IPS DF 6.9 (cell line): ENCODE data around the gene CHCHD5.

Source experiments
- DNase-seq: peaks from one replicate; pipeline ENCODE4 v3.0.0-alpha.2; 2013; ENCODE audit warnings: low read depth, low spot score
- H3K27ac ChIP-seq: one replicate; pipeline ENCODE4 v1.5.1; 2013; ENCODE audit warnings: low read length, control low read depth
- H3K27me3 ChIP-seq: 2 replicates; pipeline ENCODE4 v1.6.1; 2013; ENCODE audit warnings: mild to moderate bottlenecking, low read length; ENCODE audit not compliant: control insufficient read depth, insufficient read depth
- H3K36me3 ChIP-seq: 2 replicates; pipeline ENCODE4 v1.6.1; 2013; ENCODE audit warnings: low read length; ENCODE audit not compliant: control insufficient read depth, insufficient read depth
- H3K4me1 ChIP-seq: 2 replicates; pipeline ENCODE4 v1.6.1; 2013; ENCODE audit warnings: low read length; ENCODE audit not compliant: control insufficient read depth, insufficient read depth
- H3K4me3 ChIP-seq: 2 replicates; pipeline ENCODE4 v1.5.1; 2013; ENCODE audit warnings: mild to moderate bottlenecking, low read length
- H3K9me3 ChIP-seq: 2 replicates; pipeline ENCODE4 v1.6.1; 2013; ENCODE audit warnings: low read length, inconsistent platforms; ENCODE audit not compliant: control insufficient read depth, insufficient read depth
- WGBS: extraction: QIAGEN DNeasy Blood & Tissue Kit; methylation state at CpG from one replicate; pipeline ENCODE4 v1.1.7; 2013; ENCODE audit warnings: mixed read lengths, missing lambda C conversion rate; ENCODE audit not compliant: insufficient read length, insufficient coverage; 5-methylcytosine and 5-hydroxymethylcytosine counted together

The CHCHD5 gene

DNA sequence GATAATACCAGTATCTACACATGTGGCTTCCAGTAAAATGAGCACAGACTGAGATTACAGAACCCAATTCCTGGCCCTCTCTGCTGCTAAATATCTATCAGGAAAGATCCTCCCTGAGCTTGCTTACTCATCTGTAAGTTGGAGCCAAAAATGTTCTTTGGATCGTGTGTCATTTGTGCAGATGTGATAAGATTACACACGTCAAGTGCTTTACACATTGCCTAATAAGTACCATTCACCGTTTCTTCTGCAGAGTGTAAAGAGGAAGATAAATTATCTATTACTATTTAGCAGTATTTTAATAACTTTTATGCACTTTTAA lies 38.1 kb downstream of the CHCHD5 start:
- Histone ChIP-seq H3K9me3 (no peaks in the 10 kb centered on the region), H3K27me3 (no peaks in the 10 kb centered on the region), H3K4me3 (no peak overlapping the region), H3K27ac (no peak overlapping the region), H3K36me3 (no peaks in the 10 kb centered on the region), H3K4me1 (peaks cover 4% of the 10 kb centered on the region)
- WGBS, result no CpG with 5 or more reads among the region's 3 CpGs
- DNase-seq, result no peak

DNA sequence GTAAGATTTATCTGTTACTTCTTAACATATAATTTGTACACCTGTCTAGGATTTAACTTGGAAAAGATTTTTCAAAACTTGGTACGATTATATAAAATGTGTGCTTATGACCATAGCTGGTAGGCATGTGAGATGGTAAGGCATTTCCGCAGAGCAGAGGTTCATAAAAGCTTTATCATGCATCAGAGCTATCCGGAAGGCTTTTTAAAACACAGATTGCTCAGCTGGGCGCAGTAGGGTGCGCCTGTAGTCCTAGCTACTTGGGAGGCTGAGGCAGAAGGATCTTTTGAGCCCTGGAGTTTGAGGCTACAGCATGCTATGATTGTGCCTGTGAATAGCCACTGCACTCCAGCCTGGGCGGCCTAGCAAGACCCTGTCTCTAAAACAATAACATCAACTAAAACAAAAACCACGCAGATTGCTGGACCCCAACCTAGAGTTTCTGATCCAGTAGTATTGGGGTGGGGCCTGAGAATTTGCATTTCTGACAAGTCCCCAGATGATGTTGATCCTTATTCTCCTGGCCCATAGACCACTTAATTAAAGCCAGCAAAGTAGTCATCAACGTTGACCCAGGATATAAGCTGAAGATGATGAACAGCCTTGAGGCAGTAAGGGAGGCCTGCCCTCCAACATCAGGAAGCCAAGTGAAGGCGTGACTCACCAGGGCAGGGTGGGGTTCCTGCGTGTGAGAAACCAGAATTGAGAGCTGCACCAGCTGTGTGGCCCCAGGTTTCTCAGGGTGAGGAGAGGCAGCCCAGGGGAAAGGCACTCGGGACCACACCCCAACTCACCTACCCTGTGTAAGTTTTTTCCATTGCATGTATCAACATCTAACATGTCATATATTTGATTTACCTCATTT lies 39.7 kb downstream of the CHCHD5 start:
- DNase-seq, result no peak
- Histone ChIP-seq H3K4me3 (no peak overlapping the region), H3K27ac (no peak overlapping the region), H3K9me3 (no peaks in the 10 kb centered on the region), H3K27me3 (no peaks in the 10 kb centered on the region), H3K36me3 (no peaks in the 10 kb centered on the region), H3K4me1 (peaks cover 4% of the 10 kb centered on the region)
- no CpG with 5 or more reads among the region's 11 CpGs for WGBS

GRCh38 chr2:112625474-112626114 lies 41.2 kb downstream of the CHCHD5 start:
- peaks cover 4% of the 10 kb centered on the region for H3K4me1 ChIP-seq
- no CpG with 5 or more reads among the region's 7 CpGs for WGBS

GRCh38 chr2:112626604-112627059 lies 42.2 kb downstream of the CHCHD5 start:
- Histone ChIP-seq H3K36me3 (no peaks in the 10 kb centered on the region), H3K9me3 (no peaks in the 10 kb centered on the region), H3K4me3 (no peak overlapping the region), H3K27me3 (no peaks in the 10 kb centered on the region), H3K27ac (no peak overlapping the region), H3K4me1 (peaks cover 6% of the 10 kb centered on the region)
- DNase-seq, result no peak
- WGBS, result no CpG with 5 or more reads among the region's 7 CpGs

More at GRCh38 chr2:112625474-112626114, 41.2 kb downstream of the CHCHD5 start:
- no peak for DNase-seq
- Histone ChIP-seq H3K36me3 (no peaks in the 10 kb centered on the region), H3K27me3 (no peaks in the 10 kb centered on the region), H3K27ac (no peak overlapping the region), H3K9me3 (no peaks in the 10 kb centered on the region), H3K4me3 (no peak overlapping the region)

DNA sequence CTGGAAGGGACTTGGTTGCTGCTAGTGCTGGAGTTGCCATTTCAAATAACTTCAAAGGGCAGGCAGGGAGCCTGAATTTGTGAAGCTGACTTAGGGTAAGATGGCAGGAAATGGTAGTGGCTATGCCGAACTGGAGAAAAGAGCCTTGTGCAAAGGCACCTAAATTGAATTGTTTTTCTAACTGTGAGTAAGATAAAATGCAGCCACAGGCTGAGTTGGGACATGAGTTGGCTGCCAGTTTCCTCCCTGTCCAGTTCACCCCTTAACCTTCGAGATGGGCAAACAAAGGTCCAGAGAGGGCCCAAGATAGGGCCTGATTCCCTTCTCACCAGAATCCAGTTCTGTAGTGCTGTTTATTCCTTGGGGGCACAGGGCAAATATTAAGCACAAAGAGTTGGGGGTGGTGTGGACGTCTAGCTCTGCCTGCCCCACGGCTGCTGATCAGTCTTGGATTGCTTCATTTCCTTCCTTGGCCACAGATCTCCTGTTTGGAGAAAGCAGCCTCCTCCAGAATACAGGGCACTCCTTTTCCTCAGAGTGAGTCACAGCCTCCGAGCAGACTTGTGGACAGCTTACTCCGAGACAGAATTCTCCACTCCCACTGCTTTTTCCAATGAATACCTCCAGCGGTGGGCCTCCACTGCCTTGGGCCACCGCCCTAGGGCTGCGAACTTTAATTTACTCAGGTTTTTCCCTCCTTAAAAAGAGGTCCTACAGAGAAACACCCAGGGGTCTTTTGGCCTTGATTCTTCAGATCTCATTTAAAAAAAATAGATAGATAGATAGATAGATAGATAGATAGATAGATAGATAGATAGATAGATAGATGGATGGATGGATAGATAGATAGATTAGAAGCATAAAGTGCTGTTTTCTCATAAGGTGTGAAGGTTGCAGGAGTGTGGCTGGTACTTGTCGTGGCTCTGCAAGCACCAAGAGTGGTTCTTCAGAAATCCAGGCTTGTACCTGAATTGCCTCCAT lies 42.9 kb downstream of the CHCHD5 start:
- Histone ChIP-seq H3K9me3 (no peaks in the 10 kb centered on the region), H3K27ac (no peak overlapping the region)

GRCh38 chr2:112629224-112629623 lies 44.8 kb downstream of the CHCHD5 start:
- Histone ChIP-seq H3K27me3 (no peaks in the 10 kb centered on the region), H3K4me1 (peaks cover 5% of the 10 kb centered on the region; the same call in 1 of the 2 replicates), H3K4me3 (no peak overlapping the region), H3K27ac (no peak overlapping the region), H3K9me3 (no peaks in the 10 kb centered on the region), H3K36me3 (no peaks in the 10 kb centered on the region)
- no peak for DNase-seq
- no CpG with 5 or more reads among the region's 6 CpGs for WGBS

More for the DNA sequence above, 42.9 kb downstream of the CHCHD5 start:
- Histone ChIP-seq H3K4me1 (peaks cover 5% of the 10 kb centered on the region; the same call in 1 of the 2 replicates), H3K27me3 (no peaks in the 10 kb centered on the region), H3K4me3 (no peak overlapping the region), H3K36me3 (no peaks in the 10 kb centered on the region)
- WGBS, result no CpG with 5 or more reads among the region's 10 CpGs
- DNase-seq, result no peak

GRCh38 chr2:112629823-112630222 lies 45.4 kb downstream of the CHCHD5 start:
- no peak overlapping the region for H3K4me3 ChIP-seq
- no peaks in the 10 kb centered on the region for H3K36me3 ChIP-seq
- DNase-seq, result no peak
- H3K27me3 ChIP-seq, result no peaks in the 10 kb centered on the region
- H3K27ac ChIP-seq, result no peak overlapping the region
- no peaks in the 10 kb centered on the region for H3K9me3 ChIP-seq
- peaks cover 5% of the 10 kb centered on the region; the same call in 1 of the 2 replicates for H3K4me1 ChIP-seq
- WGBS, result no CpG with 5 or more reads among the region's 8 CpGs

DNA sequence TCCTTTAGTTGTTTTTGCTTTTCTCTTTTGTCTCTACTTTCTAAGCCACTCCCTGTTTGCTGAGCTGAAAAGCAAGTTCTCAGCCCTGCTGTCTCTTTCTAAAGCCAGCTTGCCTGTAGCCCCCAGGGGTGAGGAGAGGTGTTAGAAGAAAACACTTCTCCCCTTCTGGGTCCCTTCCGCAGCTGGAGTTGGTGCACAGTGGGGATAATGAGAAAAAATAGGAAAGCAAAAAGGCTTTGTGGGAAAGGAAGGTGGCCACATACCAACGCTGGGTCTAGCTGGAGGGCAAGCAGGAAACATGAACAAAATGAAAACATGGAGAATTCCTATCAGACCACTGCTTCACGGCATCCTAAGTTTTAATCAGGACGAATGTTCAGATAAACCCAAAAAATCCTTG lies 45.9 kb downstream of the CHCHD5 start:
- no peaks in the 10 kb centered on the region for H3K36me3 ChIP-seq
- H3K27me3 ChIP-seq, result no peaks in the 10 kb centered on the region
- no peak overlapping the region for H3K4me3 ChIP-seq
- no peak overlapping the region for H3K27ac ChIP-seq
- no CpG with 5 or more reads among the region's 4 CpGs for WGBS
- DNase-seq, result no peak
- no peaks in the 10 kb centered on the region for H3K9me3 ChIP-seq
- peaks cover 5% of the 10 kb centered on the region; the same call in 1 of the 2 replicates for H3K4me1 ChIP-seq

- no peaks in the 10 kb centered on the region for H3K36me3 ChIP-seq
- H3K27me3 ChIP-seq, result no peaks in the 10 kb centered on the region
- no CpG with 5 or more reads among the region's 5 CpGs for WGBS
- no peak overlapping the region for H3K4me3 ChIP-seq
- no peak overlapping the region for H3K27ac ChIP-seq
- no peak for DNase-seq
- peaks cover 5% of the 10 kb centered on the region; the same call in 1 of the 2 replicates for H3K4me1 ChIP-seq
- no peaks in the 10 kb centered on the region for H3K9me3 ChIP-seq
Measured at GRCh38 chr2:112633708-112634107, 49.3 kb downstream of the CHCHD5 start.
